ENCODE data around the gene PCK2. TPM values are rescaled to one million over a fixed set of nuclear protein-coding genes. Genes with fewer than 3 reads are reported as not detected.

The PCK2 gene
- total RNA-seq, 2 donors from 2014 or later = 133 to 173 TPM

- Histone ChIP-seq H3K4me3 (no peak overlapping the region), H3K27me3 (peaks cover 5% of the 10 kb centered on the region), H3K4me1 (no peaks in the 10 kb centered on the region), H3K9ac (ENCODE audit: low read depth in 2 of 2, low read length in 2 of 2) (no peak overlapping the region), H3K9me3 (no peaks in the 10 kb centered on the region), H3K27ac (no peak overlapping the region), H3K36me3 (no peaks in the 10 kb centered on the region)
- intact Hi-C loops (cut with DNase I) = no loop called here
- DNase-seq = no peak
- TF ChIP-seq CTCF (IDR thresholded peaks at IDR 0.05) = no peak
Observed at GRCh38 chr14:24055971-24056799, 37.9 kb upstream of the PCK2 start.

GRCh38 chr14:24056800-24057184, 37.3 kb upstream of the PCK2 start:
- Histone ChIP-seq H3K4me1 (no peaks in the 10 kb centered on the region), H3K36me3 (no peaks in the 10 kb centered on the region), H3K9me3 (no peaks in the 10 kb centered on the region), H3K27ac (no peak overlapping the region), H3K9ac (ENCODE audit: low read depth in 2 of 2, low read length in 2 of 2) (no peak overlapping the region), H3K4me3 (no peak overlapping the region), H3K27me3 (peaks cover 1% of the 10 kb centered on the region)
- intact Hi-C loops (cut with DNase I) = no loop called here
- no peak for DNase-seq
- TF ChIP-seq CTCF (IDR thresholded peaks at IDR 0.05) = no peak

GRCh38 chr14:24057271-24057670, 36.8 kb upstream of the PCK2 start:
- TF ChIP-seq CTCF (IDR thresholded peaks at IDR 0.05) = no peak
- H3K4me3 ChIP-seq = no peak overlapping the region
- no peaks in the 10 kb centered on the region for H3K36me3 ChIP-seq
- no peaks in the 10 kb centered on the region for H3K27me3 ChIP-seq
- no peaks in the 10 kb centered on the region for H3K4me1 ChIP-seq
- no peak for DNase-seq
- intact Hi-C loops (cut with DNase I) = no loop called here
- no peaks in the 10 kb centered on the region for H3K9me3 ChIP-seq
- H3K9ac ChIP-seq (ENCODE audit: low read depth in 2 of 2, low read length in 2 of 2) = no peak overlapping the region
- H3K27ac ChIP-seq = no peak overlapping the region

- H3K9ac ChIP-seq (ENCODE audit: low read depth in 2 of 2, low read length in 2 of 2) = no peak overlapping the region
- no peak for TF ChIP-seq CTCF (IDR thresholded peaks at IDR 0.05)
- no peaks in the 10 kb centered on the region for H3K27me3 ChIP-seq
- H3K36me3 ChIP-seq = no peaks in the 10 kb centered on the region
- H3K4me1 ChIP-seq = no peaks in the 10 kb centered on the region
- no peak for DNase-seq
- H3K27ac ChIP-seq = no peak overlapping the region
- H3K4me3 ChIP-seq = no peak overlapping the region
- intact Hi-C loops (cut with DNase I) = loop anchor here (2.0 kb wide), 2 partner anchors 33 to 53 kb away; no protein-coding TSS in a partner anchor
- H3K9me3 ChIP-seq = no peaks in the 10 kb centered on the region
Observed at GRCh38 chr14:24057867-24058259, 36.2 kb upstream of the PCK2 start.

GRCh38 chr14:24058260-24058950, 35.7 kb upstream of the PCK2 start:
- intact Hi-C loops (cut with DNase I) = loop anchor here (2.0 kb wide), 2 partner anchors 32 to 52 kb away; no protein-coding TSS in a partner anchor
- H3K27me3 ChIP-seq = no peaks in the 10 kb centered on the region
- peak; percentile 84 for TF ChIP-seq CTCF (IDR thresholded peaks at IDR 0.05)
- H3K4me3 ChIP-seq = no peak overlapping the region
- no peaks in the 10 kb centered on the region for H3K36me3 ChIP-seq
- DNase-seq = peak; percentile 57
- no peaks in the 10 kb centered on the region for H3K4me1 ChIP-seq
- H3K27ac ChIP-seq = no peak overlapping the region
- H3K9ac ChIP-seq (ENCODE audit: low read depth in 2 of 2, low read length in 2 of 2) = no peak overlapping the region
- H3K9me3 ChIP-seq = no peaks in the 10 kb centered on the region
